DND-41 (cell line): ENCODE data around the gene NAALAD2.

ENCODE experiments used
- CTCF ChIP-seq: IDR thresholded peaks from 2 replicates; pipeline ENCODE4 v1.5.1; 2012; ENCODE audit warnings: borderline replicate concordance, low read length, moderate library complexity, mild to moderate bottlenecking; ENCODE audit not compliant: poor library complexity, severe bottlenecking; ENCODE audit errors: extremely low read depth
- EZH2 ChIP-seq: IDR thresholded peaks from 3 replicates; pipeline ENCODE4 v1.6.1; 2012; ENCODE audit warnings: borderline replicate concordance, low read depth, mild to moderate bottlenecking, moderate library complexity, low read length, inconsistent platforms; ENCODE audit not compliant: severe bottlenecking

- TF ChIP-seq CTCF (no peak), EZH2 (no peak)
Measured at GRCh38 chr11:90135016-90135415, 553 bp downstream of the NAALAD2 start.
